ENCODE data around the gene POLH. TPM values are rescaled to one million over a fixed set of nuclear protein-coding genes. Genes with fewer than 3 reads are reported as not detected.
"Not testable (repeated sequence)": the region's sequence is repeated elsewhere in the genome, so short reads cannot be mapped to it uniquely, and the experiment has no call there.

POLH gene
- total RNA-seq (2014; rRNA removed) (8.2 and 12.1 TPM in 2 replicates), Bru-seq, nascent RNA (percentile 55 among the genes with signal in this experiment), BruChase-seq, experiment 1, labeled RNA remaining after a 6-hour chase (percentile 59 among the genes with signal in this experiment), BruChase-seq, experiment 2, labeled RNA remaining after a 2-hour chase (percentile 52 among the genes with signal in this experiment)
- long read RNA-seq, partial matches to known transcripts = 3 of 10 reads
- long read RNA-seq, other reads (novel, unspliced or antisense) = 4 of 10 reads

GRCh38 chr6:43575772-43576551 lies at the start of gene POLH, which contains the start of gene XPO5:
TSS of gene POLH (plus strand) at chr6:43576185. CDS start at chr6:43582320, 6,135 bp downstream.
TSS of gene XPO5 (minus strand) at chr6:43576038. CDS start at chr6:43575864, 174 bp downstream.
- BruUV-seq (replicated peaks) = TSS peak; percentile 80
- ChIA-PET CTCF (no interaction called here), POLR2A (ENCODE audit: unreplicated experiment) (interaction anchor here (0.8 kb wide), 1 partner anchor 53 kb away, joined by 3 read pairs; the partner anchor contains the start of gene GTPBP2)
- H3K27ac ChIP-seq (ENCODE audit: low read length) = peak within 1 kb of the TSS; percentile 31
- H3K36me3 ChIP-seq (ENCODE audit: low read depth, low read length) = peaks cover 23% of the 10 kb centered on the region
- no peaks in the 10 kb centered on the region for H3K27me3 ChIP-seq (ENCODE audit: low read length)
- DNase-seq (peak; percentile 96), ATAC-seq (peak; percentile 97)
- intact Hi-C loops (cut with micrococcal nuclease) = no loop called here
- peak within 1 kb of the TSS; percentile 93 for H2AFZ ChIP-seq (ENCODE audit: low read length)
- peak within 1 kb of the TSS; percentile 98 for H3K4me2 ChIP-seq (ENCODE audit: low read length)
- no peaks in the 10 kb centered on the region for H3F3A ChIP-seq (ENCODE audit: low read length, unreplicated experiment)
- H3K79me2 ChIP-seq (ENCODE audit: low read length) = peaks cover 76% of the 10 kb centered on the region
- no peaks in the 10 kb centered on the region for H3K9me3 ChIP-seq (ENCODE audit: low read length)
- no peaks in the 10 kb centered on the region for H4K20me1 ChIP-seq (ENCODE audit: low read length)
- peaks cover 17% of the 10 kb centered on the region for H3K4me1 ChIP-seq (ENCODE audit: insufficient read depth, low read length)
- TF ChIP-seq CTCF (conservative IDR thresholded peaks at IDR 0.05; ENCODE audit: low read depth, low read length) (peak; percentile 34; the same call in 1 of the 2 replicates), EZH2 (IDR thresholded peaks at IDR 0.05; ENCODE audit: low read length, unreplicated experiment) (no peak), EZH2phosphoT487 (IDR thresholded peaks at IDR 0.05; ENCODE audit: borderline replicate concordance, low read length) (no peak)
- peak within 1 kb of the TSS; percentile 81 for H3K4me3 ChIP-seq (ENCODE audit: low read length)
- H3K9ac ChIP-seq (ENCODE audit: low read length) = peak within 1 kb of the TSS; percentile 83
- H3K9me2 ChIP-seq (replicated peaks; ENCODE audit: low read length) = no peaks in the 10 kb centered on the region

- Histone ChIP-seq H3K9ac (ENCODE audit: low read length) (no peak overlapping the region), H3K36me3 (ENCODE audit: low read depth, low read length) (peaks cover 47% of the 10 kb centered on the region; the same call in 1 of the 2 replicates), H3K4me2 (ENCODE audit: low read length) (no peak overlapping the region), H3K9me2 (replicated peaks; ENCODE audit: low read length) (no peaks in the 10 kb centered on the region), H3K27ac (ENCODE audit: low read length) (no peak overlapping the region), H3K9me3 (ENCODE audit: low read length) (no peaks in the 10 kb centered on the region), H2AFZ (ENCODE audit: low read length) (no peak overlapping the region), H3K27me3 (ENCODE audit: low read length) (no peaks in the 10 kb centered on the region), H3F3A (ENCODE audit: low read length, unreplicated experiment) (no peaks in the 10 kb centered on the region), H3K4me1 (ENCODE audit: insufficient read depth, low read length) (no peaks in the 10 kb centered on the region), H4K20me1 (ENCODE audit: low read length) (no peaks in the 10 kb centered on the region), H3K79me2 (ENCODE audit: low read length) (no peaks in the 10 kb centered on the region), H3K4me3 (ENCODE audit: low read length) (no peak overlapping the region)
- intact Hi-C loops (cut with micrococcal nuclease) = no loop called here
- no peak for DNase-seq
- POLR2A ChIA-PET (ENCODE audit: unreplicated experiment) = no interaction called here
- CTCF ChIA-PET = no interaction called here
- TF ChIP-seq CTCF (conservative IDR thresholded peaks at IDR 0.05; ENCODE audit: low read depth, low read length) (no peak), EZH2phosphoT487 (IDR thresholded peaks at IDR 0.05; ENCODE audit: borderline replicate concordance, low read length) (no peak), EZH2 (IDR thresholded peaks at IDR 0.05; ENCODE audit: low read length, unreplicated experiment) (no peak)
- no TSS peak for BruUV-seq (replicated peaks)
- no peak for ATAC-seq
These were observed 43.8 kb upstream of the POLH start for GRCh38 chr6:43532201-43532600.

- H3K9me2 ChIP-seq (replicated peaks; ENCODE audit: low read length); H4K20me1 ChIP-seq (ENCODE audit: low read length); intact Hi-C loops (cut with micrococcal nuclease); H3K9me3 ChIP-seq (ENCODE audit: low read length); H3K4me2 ChIP-seq (ENCODE audit: low read length); CTCF ChIA-PET; DNase-seq; H2AFZ ChIP-seq (ENCODE audit: low read length); POLR2A ChIA-PET (ENCODE audit: unreplicated experiment); H3K4me1 ChIP-seq (ENCODE audit: insufficient read depth, low read length); ATAC-seq; H3K9ac ChIP-seq (ENCODE audit: low read length); H3K4me3 ChIP-seq (ENCODE audit: low read length); H3K79me2 ChIP-seq (ENCODE audit: low read length); H3K27ac ChIP-seq (ENCODE audit: low read length); BruUV-seq (replicated peaks); H3F3A ChIP-seq (ENCODE audit: low read length, unreplicated experiment); H3K27me3 ChIP-seq (ENCODE audit: low read length): not testable (repeated sequence)
- H3K36me3 ChIP-seq (ENCODE audit: low read depth, low read length) = peaks cover 38% of the 10 kb centered on the region
These were observed 37.0 kb upstream of the POLH start for GRCh38 chr6:43538986-43539385.

- H3K9me2 ChIP-seq (replicated peaks; ENCODE audit: low read length); ATAC-seq; H2AFZ ChIP-seq (ENCODE audit: low read length); H3K9me3 ChIP-seq (ENCODE audit: low read length); H3K4me1 ChIP-seq (ENCODE audit: insufficient read depth, low read length); DNase-seq; H3K9ac ChIP-seq (ENCODE audit: low read length); H3K79me2 ChIP-seq (ENCODE audit: low read length); H3K4me2 ChIP-seq (ENCODE audit: low read length); BruUV-seq (replicated peaks); CTCF ChIA-PET; H3K27me3 ChIP-seq (ENCODE audit: low read length); H3K4me3 ChIP-seq (ENCODE audit: low read length); H3K27ac ChIP-seq (ENCODE audit: low read length); intact Hi-C loops (cut with micrococcal nuclease); H3F3A ChIP-seq (ENCODE audit: low read length, unreplicated experiment); POLR2A ChIA-PET (ENCODE audit: unreplicated experiment); H4K20me1 ChIP-seq (ENCODE audit: low read length): not testable (repeated sequence)
- peaks cover 36% of the 10 kb centered on the region for H3K36me3 ChIP-seq (ENCODE audit: low read depth, low read length)
These were observed 36.6 kb upstream of the POLH start for GRCh38 chr6:43539409-43539808.
